NCI-H146 treated with DMSO at 0.1 percent for 48 hours (cell line): ENCODE results near the gene C2CD3.
A peak's percentile ranks its signal among the peaks of the same experiment; 100 is the strongest.
"Not testable (repeated sequence)": the region's sequence is repeated elsewhere in the genome, so short reads cannot be mapped to it uniquely, and the experiment has no call there.

Source experiments
- DNase-seq: peaks from one replicate; lab custom pipeline; 2025; ENCODE audit not compliant: unreplicated experiment; lab: John Stamatoyannopoulos, UW

The C2CD3 gene

GRCh38 chr11:74070723-74071492, 99.9 kb downstream of the C2CD3 start:
- DNase-seq, result no peak

GRCh38 chr11:74069146-74070046, 101.4 kb downstream of the C2CD3 start:
- DNase-seq, result peak; percentile 89

- not testable (repeated sequence) for DNase-seq
These were observed 104.1 kb downstream of the C2CD3 start for GRCh38 chr11:74066663-74067062.

- not testable (repeated sequence) for DNase-seq
These were observed 105.3 kb downstream of the C2CD3 start for GRCh38 chr11:74065534-74065933.

- DNase-seq, result not testable (repeated sequence)
These were observed 107.2 kb downstream of the C2CD3 start for GRCh38 chr11:74063628-74064027.

GRCh38 chr11:74061599-74061998, 109.2 kb downstream of the C2CD3 start:
- DNase-seq, result not testable (repeated sequence)

- no peak for DNase-seq
These were observed 113.3 kb downstream of the C2CD3 start for GRCh38 chr11:74057249-74058151.

- DNase-seq, result peak; percentile 27
These were observed 114.9 kb downstream of the C2CD3 start for GRCh38 chr11:74055938-74056337.

GRCh38 chr11:74050465-74050864, 120.3 kb downstream of the C2CD3 start:
- DNase-seq, result no peak

- DNase-seq, result no peak
These were observed 121.8 kb downstream of the C2CD3 start for GRCh38 chr11:74048993-74049392.

GRCh38 chr11:74044538-74044937, 126.3 kb downstream of the C2CD3 start:
- DNase-seq, result no peak

- no peak for DNase-seq
These were observed 127.4 kb downstream of the C2CD3 start for GRCh38 chr11:74043450-74043849.

- no peak for DNase-seq
These were observed 133.5 kb downstream of the C2CD3 start for GRCh38 chr11:74037309-74037708.

- no peak for DNase-seq
These were observed 135.5 kb downstream of the C2CD3 start for GRCh38 chr11:74035264-74035663.

- DNase-seq, result no peak
These were observed 137.8 kb downstream of the C2CD3 start for GRCh38 chr11:74033046-74033445.

- no peak for DNase-seq
These were observed 139.8 kb downstream of the C2CD3 start for GRCh38 chr11:74030723-74031676.

GRCh38 chr11:74025467-74026166, 145.2 kb downstream of the C2CD3 start:
- no peak for DNase-seq

GRCh38 chr11:74024261-74025029, 146.4 kb downstream of the C2CD3 start:
- no peak for DNase-seq
